ENCODE results near the gene GASK1A. TPM values are rescaled to one million over a fixed set of nuclear protein-coding genes. Genes with fewer than 3 reads are reported as not detected.
"Not testable (repeated sequence)": the region's sequence is repeated elsewhere in the genome, so short reads cannot be mapped to it uniquely, and the experiment has no call there.

The GASK1A gene
- total RNA-seq, 1 donor, result 0.63 TPM

DNA sequence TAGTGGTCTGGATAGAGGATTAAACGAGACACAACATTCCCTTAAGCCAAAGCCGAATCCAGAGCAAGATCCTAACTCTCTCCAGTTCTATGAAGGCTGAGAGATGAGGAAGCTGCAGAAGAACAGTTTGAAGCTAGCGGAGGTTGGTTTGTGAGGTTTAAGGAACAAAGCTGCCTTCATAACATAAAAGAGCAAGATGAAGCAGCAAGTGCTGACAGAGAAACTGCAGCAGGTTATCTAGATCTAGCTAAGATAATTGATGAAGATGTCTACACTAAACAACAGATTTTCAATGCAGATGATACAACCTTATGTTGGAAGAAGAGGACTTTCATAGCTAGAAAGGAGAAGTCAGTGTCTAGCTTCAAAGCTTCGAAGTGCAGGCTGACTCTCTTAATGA is 14.8 kb upstream of the GASK1A start:
- TF ChIP-seq, protein P1, sequence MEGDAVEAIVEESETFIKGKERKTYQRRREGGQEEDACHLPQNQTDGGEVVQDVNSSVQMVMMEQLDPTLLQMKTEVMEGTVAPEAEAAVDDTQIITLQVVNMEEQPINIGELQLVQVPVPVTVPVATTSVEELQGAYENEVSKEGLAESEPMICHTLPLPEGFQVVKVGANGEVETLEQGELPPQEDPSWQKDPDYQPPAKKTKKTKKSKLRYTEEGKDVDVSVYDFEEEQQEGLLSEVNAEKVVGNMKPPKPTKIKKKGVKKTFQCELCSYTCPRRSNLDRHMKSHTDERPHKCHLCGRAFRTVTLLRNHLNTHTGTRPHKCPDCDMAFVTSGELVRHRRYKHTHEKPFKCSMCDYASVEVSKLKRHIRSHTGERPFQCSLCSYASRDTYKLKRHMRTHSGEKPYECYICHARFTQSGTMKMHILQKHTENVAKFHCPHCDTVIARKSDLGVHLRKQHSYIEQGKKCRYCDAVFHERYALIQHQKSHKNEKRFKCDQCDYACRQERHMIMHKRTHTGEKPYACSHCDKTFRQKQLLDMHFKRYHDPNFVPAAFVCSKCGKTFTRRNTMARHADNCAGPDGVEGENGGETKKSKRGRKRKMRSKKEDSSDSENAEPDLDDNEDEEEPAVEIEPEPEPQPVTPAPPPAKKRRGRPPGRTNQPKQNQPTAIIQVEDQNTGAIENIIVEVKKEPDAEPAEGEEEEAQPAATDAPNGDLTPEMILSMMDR (IDR thresholded peaks at IDR 0.05; ENCODE audit: insufficient read depth, low read length), result no peak
- no peak for DNase-seq (ENCODE audit: low read depth)
- no peak overlapping the region for H3K4me3 ChIP-seq (ENCODE audit: low read depth, low read length)

DNA sequence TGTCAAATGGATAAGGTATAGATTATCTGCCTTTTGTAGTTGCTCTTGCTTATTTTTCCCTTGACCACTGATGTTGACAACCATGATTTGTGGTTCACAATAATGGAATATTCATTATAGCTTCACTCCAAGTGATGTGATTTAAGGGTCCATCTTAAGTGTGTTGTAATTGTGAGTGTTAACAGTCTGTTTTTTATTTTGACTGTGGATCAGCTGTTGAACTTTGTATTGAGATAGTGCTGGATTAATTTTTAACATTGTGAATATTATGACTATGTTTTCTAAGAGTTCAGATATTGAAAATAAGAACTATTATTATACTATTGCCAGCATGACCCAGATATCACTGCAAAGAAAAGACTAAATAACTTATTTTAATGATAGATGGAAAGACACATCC is 8.6 kb upstream of the GASK1A start:
- no peak overlapping the region for H3K4me3 ChIP-seq (ENCODE audit: low read depth, low read length)
- DNase-seq (ENCODE audit: low read depth), result no peak
- TF ChIP-seq, protein P1 (IDR thresholded peaks at IDR 0.05; ENCODE audit: insufficient read depth, low read length), result no peak

DNA sequence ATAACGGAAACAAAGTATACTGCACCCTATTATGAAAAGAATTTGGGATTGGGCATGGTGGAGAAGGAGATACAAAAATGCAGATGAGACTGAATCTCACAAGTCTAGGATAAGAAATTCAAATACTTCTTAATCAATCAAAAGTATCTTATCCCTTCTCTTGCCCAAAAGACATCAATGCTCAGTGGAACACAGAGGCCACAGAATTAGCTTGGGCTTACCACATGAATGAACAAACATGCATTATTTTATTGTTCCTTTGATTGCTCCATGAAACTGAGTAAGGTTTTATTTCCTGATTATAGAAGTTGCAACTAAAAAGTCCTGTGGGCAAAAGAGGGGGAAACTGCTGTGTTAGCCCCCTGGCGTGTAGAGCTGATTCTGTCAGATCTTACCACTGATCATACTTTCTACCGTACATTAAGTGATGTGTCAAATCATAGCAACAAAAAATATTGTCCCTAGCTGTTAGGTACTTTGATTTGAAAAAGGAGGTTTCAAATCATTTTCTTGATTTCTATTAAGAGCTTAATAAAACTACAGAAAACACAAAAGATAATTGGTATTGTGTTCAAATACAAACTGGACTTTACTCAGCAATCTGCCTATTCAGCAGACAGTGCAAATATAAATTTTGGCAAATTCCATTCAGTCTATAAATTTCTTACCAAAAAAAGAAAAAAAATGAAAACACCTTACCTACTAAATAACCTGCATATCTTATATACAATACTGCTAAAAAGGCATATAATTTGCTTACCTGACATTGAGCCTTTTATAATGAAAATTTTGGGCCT is 7.9 kb upstream of the GASK1A start:
- TF ChIP-seq, protein P1 (IDR thresholded peaks at IDR 0.05; ENCODE audit: insufficient read depth, low read length), result no peak
- H3K4me3 ChIP-seq (ENCODE audit: low read depth, low read length), result no peak overlapping the region
- no peak for DNase-seq (ENCODE audit: low read depth)

DNA sequence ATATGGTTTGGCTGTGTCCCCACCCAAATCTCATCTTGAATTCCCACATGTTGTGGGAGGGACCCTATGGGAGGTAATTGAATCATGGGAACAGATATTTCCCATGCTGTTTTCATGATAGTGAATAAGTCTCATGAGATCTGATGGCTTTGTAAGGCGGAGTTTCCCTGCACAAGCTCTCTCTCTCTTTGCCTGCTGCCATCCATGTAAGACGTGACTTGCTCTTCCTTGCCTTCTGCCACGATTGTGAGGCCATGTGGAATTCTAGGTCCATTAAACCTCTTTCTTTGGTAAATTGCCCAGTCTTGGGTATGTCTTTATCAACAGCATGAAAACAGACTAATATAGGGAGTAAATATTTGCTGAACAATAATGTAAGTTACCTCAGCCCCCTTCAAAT is 4.2 kb upstream of the GASK1A start:
- not testable (repeated sequence) for DNase-seq (ENCODE audit: low read depth); H3K4me3 ChIP-seq (ENCODE audit: low read depth, low read length)

DNA sequence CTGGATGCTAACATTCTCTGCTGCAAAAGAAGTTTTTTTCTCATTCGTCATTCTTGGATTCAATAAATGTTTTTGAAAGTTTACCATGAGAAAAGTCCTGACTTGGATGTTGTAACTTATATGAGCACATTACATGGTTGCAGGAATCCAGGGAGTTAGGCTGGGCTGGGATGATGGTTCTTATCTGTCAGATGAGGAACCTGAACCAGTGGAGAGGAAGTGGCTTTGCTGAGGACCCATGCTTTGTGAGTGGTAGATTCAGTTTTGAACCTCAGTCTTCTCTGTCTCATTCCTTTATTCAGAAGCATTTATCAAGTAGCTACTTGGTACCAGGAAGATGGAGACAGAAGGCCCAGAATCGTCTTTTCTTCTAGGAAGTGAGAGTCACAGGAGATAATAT is 3.7 kb upstream of the GASK1A start:
- DNase-seq (ENCODE audit: low read depth), result no peak
- H3K4me3 ChIP-seq (ENCODE audit: low read depth, low read length), result no peak overlapping the region
- TF ChIP-seq, protein P1 (IDR thresholded peaks at IDR 0.05; ENCODE audit: insufficient read depth, low read length), result no peak

DNA sequence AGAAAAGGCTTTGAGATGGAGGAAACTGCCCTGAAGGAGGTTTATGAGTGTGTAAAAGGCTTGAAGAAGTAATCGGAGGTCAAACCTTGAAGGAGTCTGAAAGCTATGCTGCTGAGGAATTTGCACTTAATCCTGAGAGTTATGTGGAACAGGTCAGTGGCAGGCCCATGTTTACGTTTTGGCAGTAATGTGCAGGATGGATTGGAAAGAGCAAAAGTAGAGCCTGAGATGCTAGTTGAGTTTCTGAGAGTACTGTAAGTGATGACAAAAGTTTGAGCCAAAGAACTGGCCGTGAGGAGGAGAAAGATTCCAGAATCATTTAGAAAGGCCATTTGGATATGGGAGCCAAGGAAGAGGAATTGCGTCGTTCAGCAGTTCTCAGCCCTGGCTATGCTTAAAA is 3.2 kb upstream of the GASK1A start:
- TF ChIP-seq, protein P1 (IDR thresholded peaks at IDR 0.05; ENCODE audit: insufficient read depth, low read length), result no peak
- no peak overlapping the region for H3K4me3 ChIP-seq (ENCODE audit: low read depth, low read length)
- DNase-seq (ENCODE audit: low read depth), result no peak

DNA sequence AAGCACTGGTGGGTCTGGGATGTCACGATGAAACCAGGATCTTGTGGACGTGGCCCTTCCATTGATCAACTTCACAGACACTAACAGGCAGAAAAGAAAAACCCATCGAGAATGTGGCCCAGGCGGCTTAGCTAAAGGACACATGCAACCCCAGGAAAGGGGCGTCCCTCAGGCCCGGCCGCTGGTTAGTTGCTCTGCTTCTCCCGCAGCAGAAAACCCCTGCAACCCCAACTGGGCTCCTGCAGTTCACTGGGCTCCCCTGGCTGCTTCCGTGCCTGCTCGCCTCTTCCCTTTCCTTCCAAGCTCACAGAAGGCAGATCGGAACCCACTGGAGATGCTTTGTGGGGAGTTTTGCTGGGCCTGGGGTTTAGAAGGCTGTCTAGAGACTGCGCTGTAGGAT is 1.1 kb downstream of the GASK1A start:
- no peak for DNase-seq (ENCODE audit: low read depth)
- TF ChIP-seq, protein P1 (IDR thresholded peaks at IDR 0.05; ENCODE audit: insufficient read depth, low read length), result no peak
- no peak overlapping the region for H3K4me3 ChIP-seq (ENCODE audit: low read depth, low read length)

Measured in fibroblast of the aortic adventitia (primary cell).